Stimulated activated CD4-positive, alpha-beta T cell treated with anti-CD3 and anti-CD28 coated beads, Interleukin-1b, Interleukin-23, amount 100 ng/mL, for 1 hour (primary cell): ENCODE data around the gene TMEM250.
A peak's percentile ranks its signal among the peaks of the same experiment; 100 is the strongest.
"Not testable (repeated sequence)": the region's sequence is repeated elsewhere in the genome, so short reads cannot be mapped to it uniquely, and the experiment has no call there.

ENCODE experiments used
- DNase-seq, 2 donors: peaks; one replicate each; pipeline ENCODE4 v3.0.0-alpha.2; 2020; ENCODE audit warnings: low read depth in 2 of 2

Gene TMEM250

GRCh38 chr9:136111190-136111589 lies 7.5 kb downstream of the TMEM250 start:
- no peak for DNase-seq

- no peak for DNase-seq
Measured at GRCh38 chr9:136110082-136111061, 8.3 kb downstream of the TMEM250 start.

GRCh38 chr9:136109351-136110081 lies 9.2 kb downstream of the TMEM250 start:
- peak; percentile 74 to 80 for DNase-seq

- no peak for DNase-seq
Measured at GRCh38 chr9:136108648-136109266, 9.9 kb downstream of the TMEM250 start.

GRCh38 chr9:136107953-136108647 lies 10.6 kb downstream of the TMEM250 start:
- DNase-seq: no peak

- no peak for DNase-seq
Measured at GRCh38 chr9:136107155-136107952, 11.3 kb downstream of the TMEM250 start.

- no peak for DNase-seq
Measured at GRCh38 chr9:136105398-136106135, 13.1 kb downstream of the TMEM250 start.

- DNase-seq: no peak
Measured at GRCh38 chr9:136104916-136105315, 13.8 kb downstream of the TMEM250 start.

GRCh38 chr9:136104488-136104800 lies 14.2 kb downstream of the TMEM250 start:
- DNase-seq: no peak

GRCh38 chr9:136103651-136104487 lies 14.8 kb downstream of the TMEM250 start:
- DNase-seq: no peak

GRCh38 chr9:136101615-136102074 lies 17.0 kb downstream of the TMEM250 start:
- DNase-seq: not testable (repeated sequence)

- DNase-seq: no peak
Measured at GRCh38 chr9:136100700-136101614, 17.7 kb downstream of the TMEM250 start.

GRCh38 chr9:136099542-136099941 lies 19.1 kb downstream of the TMEM250 start:
- DNase-seq: no peak

GRCh38 chr9:136098844-136099243 lies 19.8 kb downstream of the TMEM250 start:
- DNase-seq: no peak

GRCh38 chr9:136098210-136098609 lies 20.5 kb downstream of the TMEM250 start:
- DNase-seq: no peak

- DNase-seq: no peak
Measured at GRCh38 chr9:136096505-136097001, 22.1 kb downstream of the TMEM250 start.

GRCh38 chr9:136095070-136096058 lies 23.3 kb downstream of the TMEM250 start, which contains the start of gene NACC2:
Gene NACC2, minus strand, starts transcription at chr9:136095289. Its CDS starts 44,768 bp downstream, at chr9:136050521.
- DNase-seq: no peak
